GM12873 (cell line): ENCODE measurements around the gene CDK17.

Experiments
- TF ChIP-seq, protein P1 (sequence below): IDR thresholded peaks from 2 replicates; pipeline ENCODE4 v1.5.1; 2012; ENCODE audit warnings: low read depth, mild to moderate bottlenecking, moderate library complexity, low read length, control low read depth; ENCODE audit not compliant: insufficient read depth; ENCODE audit errors: missing control alignments

Gene CDK17

GRCh38 chr12:96327346-96327745 is 72.9 kb downstream of the CDK17 start:
- TF ChIP-seq, protein P1, sequence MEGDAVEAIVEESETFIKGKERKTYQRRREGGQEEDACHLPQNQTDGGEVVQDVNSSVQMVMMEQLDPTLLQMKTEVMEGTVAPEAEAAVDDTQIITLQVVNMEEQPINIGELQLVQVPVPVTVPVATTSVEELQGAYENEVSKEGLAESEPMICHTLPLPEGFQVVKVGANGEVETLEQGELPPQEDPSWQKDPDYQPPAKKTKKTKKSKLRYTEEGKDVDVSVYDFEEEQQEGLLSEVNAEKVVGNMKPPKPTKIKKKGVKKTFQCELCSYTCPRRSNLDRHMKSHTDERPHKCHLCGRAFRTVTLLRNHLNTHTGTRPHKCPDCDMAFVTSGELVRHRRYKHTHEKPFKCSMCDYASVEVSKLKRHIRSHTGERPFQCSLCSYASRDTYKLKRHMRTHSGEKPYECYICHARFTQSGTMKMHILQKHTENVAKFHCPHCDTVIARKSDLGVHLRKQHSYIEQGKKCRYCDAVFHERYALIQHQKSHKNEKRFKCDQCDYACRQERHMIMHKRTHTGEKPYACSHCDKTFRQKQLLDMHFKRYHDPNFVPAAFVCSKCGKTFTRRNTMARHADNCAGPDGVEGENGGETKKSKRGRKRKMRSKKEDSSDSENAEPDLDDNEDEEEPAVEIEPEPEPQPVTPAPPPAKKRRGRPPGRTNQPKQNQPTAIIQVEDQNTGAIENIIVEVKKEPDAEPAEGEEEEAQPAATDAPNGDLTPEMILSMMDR, result no peak

GRCh38 chr12:96326628-96327227 is 73.5 kb downstream of the CDK17 start:
- TF ChIP-seq, protein P1, result no peak

- TF ChIP-seq, protein P1, result no peak
Measured at GRCh38 chr12:96323906-96324305, 76.3 kb downstream of the CDK17 start.

DNA sequence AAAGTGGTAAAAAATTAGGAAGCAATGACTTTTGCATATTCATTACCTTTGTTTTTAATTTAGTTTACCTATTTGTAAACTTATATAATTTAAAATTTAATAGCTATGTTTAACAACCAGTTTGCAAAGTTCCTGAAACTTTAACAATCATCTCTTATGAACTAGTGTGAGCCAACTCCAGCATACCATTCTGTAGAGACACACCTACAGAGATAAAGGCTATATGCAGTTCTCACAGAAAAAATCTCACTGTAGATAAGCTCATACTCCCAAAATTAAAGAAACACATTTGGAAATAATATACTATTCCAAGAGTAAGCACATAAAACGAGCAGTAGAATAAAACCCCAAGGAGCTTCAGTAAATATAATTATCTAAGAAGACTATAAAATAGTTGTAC is 77.5 kb downstream of the CDK17 start:
- TF ChIP-seq, protein P1, result no peak

- TF ChIP-seq, protein P1, result no peak
Measured at GRCh38 chr12:96321941-96322340, 78.3 kb downstream of the CDK17 start.

- TF ChIP-seq, protein P1, result no peak
Measured at GRCh38 chr12:96314723-96315122, 85.5 kb downstream of the CDK17 start.

- TF ChIP-seq, protein P1, result no peak
Measured at GRCh38 chr12:96313606-96314005, 86.6 kb downstream of the CDK17 start.
